Choroid plexus epithelial cell (primary cell): ENCODE data around the gene OR1B1.

Experiments used
- DNase-seq: peaks from one replicate; pipeline ENCODE4 v3.0.0-alpha.2; 2010; ENCODE audit warnings: low read depth
- H3K4me3 ChIP-seq: 2 replicates; pipeline ENCODE4 v1.5.1; 2011; ENCODE audit warnings: low read depth, mild to moderate bottlenecking, control low read depth, low read length, moderate library complexity
- TF ChIP-seq, protein P1 (sequence below): conservative IDR thresholded peaks from 2 replicates; pipeline ENCODE4 v1.5.1; 2011; ENCODE audit warnings: low read depth, mild to moderate bottlenecking, control low read depth, inconsistent platforms, low read length, moderate library complexity

Gene OR1B1

DNA sequence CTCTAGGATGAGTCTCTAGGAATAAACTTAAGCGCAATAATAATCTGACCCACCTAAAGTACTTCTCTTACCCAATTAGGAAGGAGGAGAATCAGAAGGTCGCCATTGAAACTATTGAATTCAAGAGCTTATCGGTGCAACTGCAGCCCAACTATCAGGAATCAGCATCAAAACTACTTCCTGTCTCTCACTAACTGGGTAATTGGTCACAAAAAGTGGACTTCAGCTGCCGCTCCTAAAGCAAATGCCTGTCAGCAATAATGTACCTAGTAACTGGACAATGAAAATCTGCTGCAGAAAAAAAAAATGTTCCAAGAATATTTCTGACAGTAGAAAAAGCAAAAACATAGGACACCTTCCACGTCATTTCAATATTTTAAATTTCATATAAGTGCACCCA, 77.6 kb downstream of the OR1B1 start:
- H3K4me3 ChIP-seq = no peak overlapping the region
- TF ChIP-seq, protein P1, sequence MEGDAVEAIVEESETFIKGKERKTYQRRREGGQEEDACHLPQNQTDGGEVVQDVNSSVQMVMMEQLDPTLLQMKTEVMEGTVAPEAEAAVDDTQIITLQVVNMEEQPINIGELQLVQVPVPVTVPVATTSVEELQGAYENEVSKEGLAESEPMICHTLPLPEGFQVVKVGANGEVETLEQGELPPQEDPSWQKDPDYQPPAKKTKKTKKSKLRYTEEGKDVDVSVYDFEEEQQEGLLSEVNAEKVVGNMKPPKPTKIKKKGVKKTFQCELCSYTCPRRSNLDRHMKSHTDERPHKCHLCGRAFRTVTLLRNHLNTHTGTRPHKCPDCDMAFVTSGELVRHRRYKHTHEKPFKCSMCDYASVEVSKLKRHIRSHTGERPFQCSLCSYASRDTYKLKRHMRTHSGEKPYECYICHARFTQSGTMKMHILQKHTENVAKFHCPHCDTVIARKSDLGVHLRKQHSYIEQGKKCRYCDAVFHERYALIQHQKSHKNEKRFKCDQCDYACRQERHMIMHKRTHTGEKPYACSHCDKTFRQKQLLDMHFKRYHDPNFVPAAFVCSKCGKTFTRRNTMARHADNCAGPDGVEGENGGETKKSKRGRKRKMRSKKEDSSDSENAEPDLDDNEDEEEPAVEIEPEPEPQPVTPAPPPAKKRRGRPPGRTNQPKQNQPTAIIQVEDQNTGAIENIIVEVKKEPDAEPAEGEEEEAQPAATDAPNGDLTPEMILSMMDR = no peak
- no peak for DNase-seq
